ENCODE results near the gene OSBP2.
"Not testable (repeated sequence)": the region's sequence is repeated elsewhere in the genome, so short reads cannot be mapped to it uniquely, and the experiment has no call there.

OSBP2 gene, protein sequence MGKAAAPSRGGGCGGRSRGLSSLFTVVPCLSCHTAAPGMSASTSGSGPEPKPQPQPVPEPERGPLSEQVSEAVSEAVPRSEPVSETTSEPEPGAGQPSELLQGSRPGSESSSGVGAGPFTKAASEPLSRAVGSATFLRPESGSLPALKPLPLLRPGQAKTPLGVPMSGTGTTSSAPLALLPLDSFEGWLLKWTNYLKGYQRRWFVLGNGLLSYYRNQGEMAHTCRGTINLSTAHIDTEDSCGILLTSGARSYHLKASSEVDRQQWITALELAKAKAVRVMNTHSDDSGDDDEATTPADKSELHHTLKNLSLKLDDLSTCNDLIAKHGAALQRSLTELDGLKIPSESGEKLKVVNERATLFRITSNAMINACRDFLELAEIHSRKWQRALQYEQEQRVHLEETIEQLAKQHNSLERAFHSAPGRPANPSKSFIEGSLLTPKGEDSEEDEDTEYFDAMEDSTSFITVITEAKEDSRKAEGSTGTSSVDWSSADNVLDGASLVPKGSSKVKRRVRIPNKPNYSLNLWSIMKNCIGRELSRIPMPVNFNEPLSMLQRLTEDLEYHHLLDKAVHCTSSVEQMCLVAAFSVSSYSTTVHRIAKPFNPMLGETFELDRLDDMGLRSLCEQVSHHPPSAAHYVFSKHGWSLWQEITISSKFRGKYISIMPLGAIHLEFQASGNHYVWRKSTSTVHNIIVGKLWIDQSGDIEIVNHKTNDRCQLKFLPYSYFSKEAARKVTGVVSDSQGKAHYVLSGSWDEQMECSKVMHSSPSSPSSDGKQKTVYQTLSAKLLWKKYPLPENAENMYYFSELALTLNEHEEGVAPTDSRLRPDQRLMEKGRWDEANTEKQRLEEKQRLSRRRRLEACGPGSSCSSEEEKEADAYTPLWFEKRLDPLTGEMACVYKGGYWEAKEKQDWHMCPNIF

GRCh38 chr22:30694640-30695350 lies at the start of gene OSBP2:
Gene OSBP2 (plus strand): TSS chr22:30694874. CDS start chr22:30694910, 36 bp downstream.
- DNase-seq = no peak

GRCh38 chr22:30646518-30647160 lies 48.0 kb upstream of the OSBP2 start:
- DNase-seq = no peak

GRCh38 chr22:30647536-30647935 lies 47.1 kb upstream of the OSBP2 start:
- DNase-seq = no peak

DNA sequence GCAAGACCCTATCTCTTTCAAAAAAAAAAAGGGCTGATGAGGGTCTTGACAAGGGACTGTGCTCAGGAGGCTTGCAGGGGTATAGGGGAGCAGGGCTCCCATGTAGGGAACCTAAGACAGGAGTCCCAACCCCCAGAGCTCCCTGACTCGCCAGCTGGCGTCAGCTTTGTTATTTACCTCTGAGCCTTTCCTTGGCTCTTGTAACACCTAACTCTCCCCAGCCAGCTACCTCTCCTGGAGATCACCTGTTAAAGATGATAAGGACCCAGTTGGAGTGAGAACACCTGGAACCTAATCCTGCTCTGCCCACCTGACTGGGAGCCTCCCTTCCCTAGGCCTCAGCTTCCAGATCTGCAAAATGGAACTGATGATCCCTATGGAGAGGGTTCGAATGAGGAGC lies 45.8 kb upstream of the OSBP2 start:
- no peak for DNase-seq

DNA sequence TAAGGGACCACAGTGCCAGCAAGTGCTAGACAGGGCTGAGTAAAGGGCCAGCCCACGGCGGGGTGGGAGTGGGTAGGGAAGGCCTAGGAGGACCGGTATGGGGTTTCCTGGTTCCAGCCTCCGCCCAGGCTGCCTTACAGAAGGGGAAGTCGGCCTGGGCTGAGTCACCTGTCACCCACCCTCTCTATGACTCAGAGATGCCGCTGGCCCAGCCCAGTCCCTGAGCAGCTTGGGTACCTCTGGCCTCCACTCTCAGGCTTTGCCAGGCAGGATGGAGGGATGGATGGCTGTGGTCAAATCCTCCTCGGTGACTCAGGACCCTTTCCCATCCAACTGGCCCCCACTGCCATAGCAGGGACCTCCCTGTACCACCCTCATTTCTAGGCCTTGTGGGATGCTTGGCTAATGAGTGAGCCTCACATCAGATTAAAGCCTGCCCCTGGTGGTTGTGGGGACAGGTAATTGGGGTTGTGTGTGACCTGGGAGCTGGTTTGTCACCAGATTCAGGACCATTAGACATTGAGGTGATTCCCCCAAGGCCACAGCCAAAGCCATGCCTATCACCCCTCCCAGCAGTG lies 45.2 kb upstream of the OSBP2 start:
- DNase-seq = no peak

DNA sequence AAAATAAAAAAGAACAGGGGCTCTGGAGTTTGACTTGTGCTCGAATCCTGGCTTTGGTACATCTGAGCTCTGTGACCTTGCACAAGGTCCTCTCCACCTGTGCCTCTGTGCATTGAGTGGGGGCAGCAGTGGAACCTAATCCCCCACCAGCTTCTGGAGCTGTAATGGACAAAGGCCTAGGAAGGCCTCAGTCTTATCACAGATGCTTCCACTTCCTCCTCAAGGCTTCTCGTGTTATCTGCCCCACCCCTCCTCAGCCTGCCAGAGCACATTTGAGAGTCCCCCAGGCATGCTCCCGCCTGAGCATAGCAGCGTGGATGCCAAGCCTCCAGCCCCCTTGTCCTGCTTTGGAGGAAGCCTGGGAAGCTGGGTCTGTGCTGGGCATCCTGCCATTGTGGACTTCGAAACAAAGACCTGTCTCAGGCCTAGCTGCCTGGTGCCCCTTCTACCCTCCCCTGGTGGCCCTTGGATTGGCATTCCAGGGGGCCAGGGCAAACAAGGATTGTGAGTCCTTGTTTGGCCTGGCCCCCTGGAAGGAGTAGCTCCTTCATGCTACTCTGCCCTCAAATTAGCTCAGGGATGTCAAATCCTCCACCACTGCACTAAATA lies 44.1 kb upstream of the OSBP2 start:
- no peak for DNase-seq

DNA sequence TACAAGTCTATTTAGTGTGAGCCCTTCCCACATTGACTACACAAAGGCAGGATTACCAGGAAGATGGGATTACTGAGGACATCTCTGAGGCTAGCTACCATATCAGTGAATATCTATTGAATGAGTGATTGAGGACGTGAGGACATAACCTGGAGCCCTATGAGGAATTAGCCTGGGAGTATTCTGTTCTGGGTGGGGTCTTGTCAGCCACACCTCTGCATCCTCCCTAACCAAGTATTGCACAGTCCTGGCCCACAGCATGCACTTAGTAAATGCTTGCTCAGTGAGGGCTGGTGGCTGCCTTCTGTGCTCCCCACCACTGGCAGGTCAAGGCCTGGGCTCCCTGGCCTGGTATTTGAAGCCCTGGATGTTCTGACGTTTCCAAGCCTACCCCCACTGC lies 41.8 kb upstream of the OSBP2 start:
- DNase-seq = no peak

- no peak for DNase-seq
These were observed 40.3 kb upstream of the OSBP2 start for GRCh38 chr22:30654361-30654760.

DNA sequence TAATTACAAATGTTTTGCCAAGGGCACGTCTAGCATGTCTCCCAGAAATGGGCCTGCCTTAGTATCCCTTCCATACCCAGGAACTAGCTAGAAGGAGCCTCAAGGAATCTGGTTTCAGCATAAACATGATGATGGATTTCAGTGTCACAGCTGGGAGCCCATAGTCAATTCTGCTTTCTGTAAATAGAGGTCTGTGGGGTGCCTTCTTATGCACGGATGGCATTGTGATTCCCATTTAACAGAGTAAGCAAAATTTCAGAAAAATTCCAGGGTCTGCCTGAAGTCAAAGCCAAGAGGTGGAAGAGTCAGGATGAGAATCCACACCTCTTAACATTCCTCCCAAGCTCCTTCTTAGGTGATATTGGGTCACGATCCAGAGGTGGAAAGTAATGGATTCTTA lies 39.1 kb upstream of the OSBP2 start:
- no peak for DNase-seq

GRCh38 chr22:30662040-30662439 lies 32.6 kb upstream of the OSBP2 start:
- no peak for DNase-seq

DNA sequence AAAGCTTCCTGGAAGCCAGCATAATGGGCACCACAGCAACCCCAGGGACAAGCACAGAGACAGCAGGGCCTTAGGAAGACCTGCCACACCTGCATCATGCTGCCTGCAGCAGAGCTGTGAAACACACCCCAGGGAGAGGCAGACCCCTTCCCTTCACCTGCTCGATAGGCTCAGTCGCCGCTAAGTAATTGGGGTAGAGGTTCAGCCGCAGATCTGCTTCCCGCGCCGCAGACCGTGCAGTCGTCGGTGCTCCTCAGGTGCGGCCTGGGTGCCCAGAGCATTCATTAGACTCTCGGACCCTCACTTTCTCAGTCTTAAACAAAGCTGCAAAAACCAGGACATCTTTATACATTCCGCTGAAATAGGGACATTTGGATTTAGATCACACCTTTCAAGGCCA lies 29.9 kb upstream of the OSBP2 start:
- no peak for DNase-seq

GRCh38 chr22:30665266-30665665 lies 29.4 kb upstream of the OSBP2 start:
- no peak for DNase-seq

- no peak for DNase-seq
These were observed 28.9 kb upstream of the OSBP2 start for GRCh38 chr22:30665786-30666185.

DNA sequence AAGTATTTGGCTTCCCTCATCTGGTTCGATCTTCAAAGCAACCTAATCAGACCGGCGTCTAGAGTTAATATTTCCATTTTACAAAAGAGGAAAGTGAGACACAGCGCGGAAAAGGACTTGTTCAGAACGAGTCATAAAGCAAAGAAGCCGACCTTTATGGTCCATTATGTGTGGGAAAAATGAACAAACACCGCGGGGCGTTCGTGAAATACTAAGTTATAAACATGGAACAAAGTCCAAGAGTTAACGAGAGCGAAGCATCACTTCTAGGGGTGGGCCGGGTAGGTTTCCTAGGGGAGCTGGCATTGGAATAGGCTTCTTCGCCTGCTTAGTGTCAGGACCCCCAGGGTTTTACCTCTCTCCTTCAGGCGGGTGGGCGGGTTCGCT lies 27.6 kb upstream of the OSBP2 start:
- DNase-seq = no peak

DNA sequence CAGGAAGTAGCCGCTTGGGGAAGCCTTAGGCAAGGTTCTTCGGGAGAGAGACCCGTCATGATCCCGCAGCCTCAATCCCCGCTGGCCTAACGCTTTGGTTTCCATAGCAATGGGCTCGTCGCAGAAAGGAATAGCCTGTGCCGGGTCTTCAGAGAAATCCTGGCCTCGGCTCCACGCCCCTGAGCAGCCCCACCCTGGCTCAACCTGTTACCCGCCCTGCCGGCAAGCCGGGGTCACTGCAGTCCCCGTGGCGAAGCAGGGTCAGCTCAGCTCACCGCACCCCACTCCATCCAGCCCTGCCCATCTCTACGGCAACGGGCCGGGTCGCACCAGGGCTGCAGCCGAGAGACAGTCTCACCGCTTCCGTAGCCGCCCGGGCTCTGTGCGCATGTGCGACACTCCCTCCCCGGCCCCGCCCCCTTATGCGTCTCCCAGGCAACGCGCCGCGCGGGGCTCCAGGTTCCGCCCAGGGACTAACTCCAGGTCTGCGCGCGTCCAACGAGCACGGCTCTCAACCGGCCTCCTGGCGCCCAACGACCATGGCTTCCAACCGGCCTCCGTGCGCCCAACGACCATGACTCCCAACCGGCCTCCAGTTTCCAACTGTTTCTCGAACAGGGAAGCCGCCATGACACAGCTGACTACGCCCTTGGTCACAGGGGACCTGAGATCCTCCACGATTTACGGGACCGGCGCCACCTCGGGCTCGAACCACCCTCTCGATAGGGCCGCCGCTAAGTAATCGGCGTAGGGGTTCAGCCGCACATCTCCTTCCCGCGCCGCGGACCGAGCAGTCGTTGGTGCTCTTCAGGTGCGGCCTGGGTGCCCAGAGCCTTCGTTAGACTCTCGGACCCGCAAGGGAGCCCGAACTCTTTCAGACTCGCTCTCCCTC lies 26.9 kb upstream of the OSBP2 start, which contains the start of gene DUSP18:
TSS of gene DUSP18 (minus strand) at position 382 of the 892 bp plus-strand sequence. CDS start 3,872 bp downstream, outside the sequence.
- peak; percentile 47 for DNase-seq

GRCh38 chr22:30668386-30668710 lies 26.3 kb upstream of the OSBP2 start:
- no peak for DNase-seq

DNA sequence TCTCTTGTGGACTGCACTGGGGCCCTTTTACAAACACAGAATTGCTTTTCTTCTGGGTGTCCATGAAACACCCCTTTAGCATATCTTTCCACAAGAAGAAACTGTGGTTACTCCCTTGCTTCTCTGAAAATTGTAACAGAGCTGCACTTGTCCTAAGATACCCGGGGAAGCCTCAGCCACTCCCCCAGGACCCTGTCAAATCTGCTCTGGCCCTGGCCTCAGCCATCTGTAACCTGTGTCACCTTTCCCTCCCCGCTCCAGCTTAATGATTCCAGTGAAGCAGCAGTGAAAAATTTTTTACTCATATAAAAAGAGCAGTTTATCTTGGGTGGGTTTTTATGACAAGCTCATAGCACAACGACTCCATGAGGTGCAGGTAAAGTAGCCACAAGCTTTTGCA lies 23.6 kb upstream of the OSBP2 start:
- no peak for DNase-seq

GRCh38 chr22:30673136-30673535 lies 21.5 kb upstream of the OSBP2 start:
- DNase-seq = no peak

GRCh38 chr22:30674482-30674881 lies 20.2 kb upstream of the OSBP2 start:
- no peak for DNase-seq

DNA sequence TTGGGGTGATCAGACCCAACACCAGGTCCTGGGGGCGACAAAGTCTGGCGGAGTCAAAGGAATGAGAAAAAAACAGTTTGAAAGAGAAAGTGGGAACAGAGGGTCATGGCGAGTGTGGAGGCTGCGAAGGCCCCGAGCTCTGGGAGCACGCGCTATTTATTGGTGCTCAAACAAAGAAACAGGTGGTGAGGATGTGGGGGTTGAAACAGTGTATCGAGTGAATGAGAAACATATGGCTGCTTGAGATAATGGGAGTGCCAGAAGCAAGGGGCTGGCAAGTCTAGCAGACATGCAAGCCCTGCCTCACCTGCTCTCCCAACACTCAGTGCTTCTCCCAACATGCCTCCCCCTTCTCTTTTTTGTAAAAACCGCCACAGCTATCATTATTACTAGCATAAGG lies 19.2 kb upstream of the OSBP2 start:
- peak; percentile 67 for DNase-seq

- DNase-seq = not testable (repeated sequence)
These were observed 18.1 kb upstream of the OSBP2 start for GRCh38 chr22:30676565-30676964.
